HG02852 (cell line): Measurements from ENCODE around the gene CBX2.
"Not testable (repeated sequence)": the region's sequence is repeated elsewhere in the genome, so short reads cannot be mapped to it uniquely, and the experiment has no call there.

Experiments
- ATAC-seq: cut with Tn5 transposase; IDR thresholded peaks from one replicate; pipeline ENCODE4 v1.9.1; 2021; ENCODE audit warnings: mild to moderate bottlenecking, moderate library complexity; ENCODE audit not compliant: unreplicated experiment

Gene CBX2

GRCh38 chr17:79769570-79770506 lies 8.1 kb upstream of the CBX2 start:
- ATAC-seq, result no peak

- ATAC-seq, result no peak
Measured at GRCh38 chr17:79771276-79771675, 6.7 kb upstream of the CBX2 start.

- ATAC-seq, result not testable (repeated sequence)
Measured at GRCh38 chr17:79772726-79773125, 5.2 kb upstream of the CBX2 start.

- ATAC-seq, result no peak
Measured at GRCh38 chr17:79774561-79774975, 3.4 kb upstream of the CBX2 start.

- no peak for ATAC-seq
Measured at GRCh38 chr17:79775632-79776031, 2.3 kb upstream of the CBX2 start.

GRCh38 chr17:79776376-79777119 lies 1.4 kb upstream of the CBX2 start:
- ATAC-seq, result no peak

GRCh38 chr17:79777120-79777893 lies 641 bp upstream of the CBX2 start:
- peak; percentile 24 for ATAC-seq

- no peak for ATAC-seq
Measured at GRCh38 chr17:79778504-79779083, 646 bp downstream of the CBX2 start.

GRCh38 chr17:79779084-79779529 lies 1.2 kb downstream of the CBX2 start:
- ATAC-seq, result no peak

- no peak for ATAC-seq
Measured at GRCh38 chr17:79779661-79780365, 1.9 kb downstream of the CBX2 start.

- ATAC-seq, result no peak
Measured at GRCh38 chr17:79781012-79781650, 3.2 kb downstream of the CBX2 start.

GRCh38 chr17:79781736-79782575 lies 4.0 kb downstream of the CBX2 start:
- no peak for ATAC-seq

- ATAC-seq, result no peak
Measured at GRCh38 chr17:79783891-79784290, 5.9 kb downstream of the CBX2 start.

- no peak for ATAC-seq
Measured at GRCh38 chr17:79784353-79785016, 6.5 kb downstream of the CBX2 start.

- no peak for ATAC-seq
Measured at GRCh38 chr17:79785017-79785899, 7.3 kb downstream of the CBX2 start.

- ATAC-seq, result no peak
Measured at GRCh38 chr17:79785900-79786810, 8.2 kb downstream of the CBX2 start.
